ENCODE measurements around the gene TAB3.

Gene TAB3

GRCh38 chrX:30885136-30885535 is 3.9 kb downstream of the TAB3 start:
- no peak for DNase-seq

- no peak for DNase-seq
Measured at GRCh38 chrX:30883138-30883537, 5.9 kb downstream of the TAB3 start.

GRCh38 chrX:30881797-30882196 is 7.3 kb downstream of the TAB3 start:
- no peak for DNase-seq

GRCh38 chrX:30881390-30881789 is 7.7 kb downstream of the TAB3 start:
- DNase-seq: no peak

- no peak for DNase-seq
Measured at GRCh38 chrX:30880058-30880457, 9.0 kb downstream of the TAB3 start.

- DNase-seq: no peak
Measured at GRCh38 chrX:30876367-30876766, 12.7 kb downstream of the TAB3 start.

- peak; percentile 26 for DNase-seq
Measured at GRCh38 chrX:30875957-30876356, 13.1 kb downstream of the TAB3 start.

GRCh38 chrX:30874851-30875250 is 14.2 kb downstream of the TAB3 start:
- no peak for DNase-seq

- DNase-seq: no peak
Measured at GRCh38 chrX:30870572-30870971, 18.5 kb downstream of the TAB3 start.

- no peak for DNase-seq
Measured at GRCh38 chrX:30865612-30866011, 23.4 kb downstream of the TAB3 start.

GRCh38 chrX:30865015-30865414 is 24.0 kb downstream of the TAB3 start:
- DNase-seq: peak; percentile 5

- no peak for DNase-seq
Measured at GRCh38 chrX:30864383-30864785, 24.7 kb downstream of the TAB3 start.

GRCh38 chrX:30863974-30864373 is 25.1 kb downstream of the TAB3 start:
- DNase-seq: no peak

GRCh38 chrX:30858098-30858497 is 31.0 kb downstream of the TAB3 start:
- no peak for DNase-seq

GRCh38 chrX:30851449-30851848 is 37.6 kb downstream of the TAB3 start:
- no peak for DNase-seq

- no peak for DNase-seq
Measured at GRCh38 chrX:30835373-30835772, 53.7 kb downstream of the TAB3 start.

- DNase-seq: no peak
Measured at GRCh38 chrX:30833896-30834295, 55.2 kb downstream of the TAB3 start.

- DNase-seq: peak; percentile 47
Measured at GRCh38 chrX:30831082-30831481, 58.0 kb downstream of the TAB3 start.

- DNase-seq: no peak
Measured at GRCh38 chrX:30830326-30830943, 58.6 kb downstream of the TAB3 start.

GRCh38 chrX:30824275-30824674 is 64.8 kb downstream of the TAB3 start:
- no peak for DNase-seq

- no peak for DNase-seq
Measured at GRCh38 chrX:30822764-30823163, 66.3 kb downstream of the TAB3 start.

GRCh38 chrX:30822068-30822681 is 66.9 kb downstream of the TAB3 start:
- DNase-seq: no peak

- no peak for DNase-seq
Measured at GRCh38 chrX:30821116-30821515, 67.9 kb downstream of the TAB3 start.

- no peak for DNase-seq
Measured at GRCh38 chrX:30819080-30819479, 70.0 kb downstream of the TAB3 start.

GRCh38 chrX:30816079-30816478 is 73.0 kb downstream of the TAB3 start:
- no peak for DNase-seq

Data from activated CD4-positive, alpha-beta T cell treated with anti-CD3 and anti-CD28 coated beads for 48 hours (primary cell).